WTC11 (cell line): ENCODE results near the gene SEMA6B. TPM values are rescaled to one million over a fixed set of nuclear protein-coding genes. Genes with fewer than 3 reads are reported as not detected.

ENCODE experiments used
- ATAC-seq: fragments of 200-7000 bp; cut with Tn5 transposase; 2 replicates; pipeline ENCODE4 v1.10.0; 2021; ENCODE audit warnings: mild to moderate bottlenecking, moderate library complexity
- CTCF ChIA-PET: fragments of 300-600 bp; sonication (Branson Sonifier 250); formaldehyde crosslinking; loops from one replicate; lab custom pipeline; 2021; ENCODE audit warnings: antibody characterized with exemption; lab: Charles Lee
- POLR2A ChIA-PET: fragments of 350-600 bp; sonication (Branson Sonifier 250); formaldehyde crosslinking; loops from one replicate; lab custom pipeline; 2021; ENCODE audit warnings: antibody characterized with exemption; lab: Charles Lee
- DNase-seq: peaks from one replicate; pipeline ENCODE4 v3.0.0; 2021; ENCODE audit warnings: low spot score
- H3K27ac Mint-ChIP-seq: 2 replicates; pipeline ENCODE4 v1.8.0; 2021; ENCODE audit warnings: mixed read lengths
- H3K27me3 Mint-ChIP-seq: 2 replicates; pipeline ENCODE4 v1.8.0; 2021; ENCODE audit warnings: low read depth, mild to moderate bottlenecking, moderate library complexity, mixed read lengths
- H3K36me3 Mint-ChIP-seq: 2 replicates; pipeline ENCODE4 v1.8.0; 2021; ENCODE audit warnings: mixed read lengths
- H3K4me1 Mint-ChIP-seq: 2 replicates; pipeline ENCODE4 v1.8.0; 2022; ENCODE audit warnings: mixed read lengths
- H3K4me3 Mint-ChIP-seq: 2 replicates; pipeline ENCODE4 v1.8.0; 2021; ENCODE audit warnings: mild to moderate bottlenecking, moderate library complexity, mixed read lengths
- H3K9me3 Mint-ChIP-seq: 2 replicates; pipeline ENCODE4 v1.8.0; 2021; ENCODE audit warnings: mixed read lengths
- CDX4 ChIP-seq: fragments of 250-450 bp; sonication (Bioruptor Pico); IDR thresholded peaks from 2 replicates; pipeline ENCODE4 v1.9.0; 2021; ENCODE audit warnings: moderate library complexity, mild to moderate bottlenecking, inconsistent platforms, borderline replicate concordance
- CREB1 ChIP-seq: sonication (generic); formaldehyde crosslinking; IDR thresholded peaks from 2 replicates; pipeline ENCODE4 v1.8.0; 2023; ENCODE audit warnings: mild to moderate bottlenecking, missing genetic modification reagents
- ELF4 ChIP-seq: sonication (generic); formaldehyde crosslinking; IDR thresholded peaks from 2 replicates; pipeline ENCODE4 v1.8.1; 2022; ENCODE audit warnings: low read depth, mild to moderate bottlenecking, moderate library complexity, missing genetic modification reagents
- EMX1 ChIP-seq: fragments of 250-450 bp; sonication (Bioruptor Pico); IDR thresholded peaks from 2 replicates; pipeline ENCODE4 v1.8.0; 2021; ENCODE audit warnings: mild to moderate bottlenecking
- KAT7 ChIP-seq: sonication (generic); formaldehyde crosslinking; IDR thresholded peaks from 2 replicates; pipeline ENCODE4 v1.8.1; 2023; ENCODE audit warnings: missing genetic modification reagents, mild to moderate bottlenecking, borderline replicate concordance
- MAX ChIP-seq: sonication (generic); formaldehyde crosslinking; IDR thresholded peaks from 2 replicates; pipeline ENCODE4 v1.8.0; 2022; ENCODE audit warnings: mild to moderate bottlenecking, missing genetic modification reagents
- NFATC4 ChIP-seq: fragments of 250-450 bp; sonication (Bioruptor Pico); IDR thresholded peaks from 2 replicates; pipeline ENCODE4 v1.9.0; 2021; ENCODE audit warnings: mild to moderate bottlenecking
- OVOL2 ChIP-seq: fragments of 250-450 bp; sonication (Bioruptor Pico); IDR thresholded peaks from 2 replicates; pipeline ENCODE4 v1.9.0; 2021; ENCODE audit warnings: mild to moderate bottlenecking, borderline replicate concordance
- PRRX2 ChIP-seq: fragments of 250-450 bp; sonication (Bioruptor Pico); IDR thresholded peaks from 2 replicates; pipeline ENCODE4 v1.8.0; 2021; ENCODE audit warnings: mild to moderate bottlenecking
- RORB ChIP-seq: fragments of 250-450 bp; sonication (Bioruptor Pico); IDR thresholded peaks from 2 replicates; pipeline ENCODE4 v1.9.0; 2021; ENCODE audit warnings: mild to moderate bottlenecking
- SP1 ChIP-seq: sonication (generic); formaldehyde crosslinking; conservative IDR thresholded peaks from 2 replicates; pipeline ENCODE4 v1.8.1; 2022; ENCODE audit warnings: missing genetic modification reagents
- TCF7 ChIP-seq: sonication (generic); formaldehyde crosslinking; IDR thresholded peaks from 2 replicates; pipeline ENCODE4 v1.8.0; 2022; ENCODE audit warnings: mild to moderate bottlenecking, low read depth, missing genetic modification reagents, moderate library complexity
- TP53 ChIP-seq: sonication (generic); formaldehyde crosslinking; IDR thresholded peaks from 2 replicates; pipeline ENCODE4 v1.8.1; 2023; ENCODE audit warnings: mild to moderate bottlenecking, missing genetic modification reagents
- ZNF219 ChIP-seq: sonication (generic); formaldehyde crosslinking; IDR thresholded peaks from 2 replicates; pipeline ENCODE4 v1.8.0; 2023; ENCODE audit warnings: missing genetic modification reagents, mild to moderate bottlenecking, borderline replicate concordance
- ZNF263 ChIP-seq: sonication (generic); formaldehyde crosslinking; IDR thresholded peaks from 2 replicates; pipeline ENCODE4 v1.8.1; 2022; ENCODE audit warnings: low read depth, mild to moderate bottlenecking, moderate library complexity, missing genetic modification reagents
- ZNF396 ChIP-seq: fragments of 250-450 bp; sonication (Bioruptor Pico); IDR thresholded peaks from 2 replicates; pipeline ENCODE4 v1.8.0; 2021; ENCODE audit warnings: mild to moderate bottlenecking, moderate library complexity, borderline replicate concordance
- ZNF425 ChIP-seq: fragments of 250-450 bp; sonication (Bioruptor Pico); conservative IDR thresholded peaks from 2 replicates; pipeline ENCODE4 v1.9.0; 2021; ENCODE audit warnings: mild to moderate bottlenecking
- ZNF512 ChIP-seq: sonication (generic); formaldehyde crosslinking; IDR thresholded peaks from 2 replicates; pipeline ENCODE4 v1.8.1; 2022; ENCODE audit warnings: missing genetic modification reagents, borderline replicate concordance
- total RNA-seq: library from RNA; stranded (reverse); gene quantifications from 3 replicates; pipeline ENCODE4 v1.2.3, GENCODE V29; 2021

Gene SEMA6B
- total RNA-seq, 1 experiment from 2014 or later: 45.1 TPM

- TF ChIP-seq NFATC4 (CRISPR knock-in tag): no peak
- no peak for TF ChIP-seq ZNF396 (CRISPR knock-in tag)
- no peak for TF ChIP-seq PRRX2 (CRISPR knock-in tag)
- TF ChIP-seq ZNF219: no peak
- no peak for TF ChIP-seq EMX1 (CRISPR knock-in tag)
- no peak for TF ChIP-seq CDX4 (CRISPR knock-in tag)
- TF ChIP-seq ZNF263 (CRISPR knock-in tag): no peak
- TF ChIP-seq, all 79 proteins: peak for 0
Measured at GRCh38 chr19:4598712-4599111, 39.2 kb upstream of the SEMA6B start (continued).

- Mint-ChIP-seq H3K9me3 (no peaks in the 10 kb centered on the region), H3K36me3 (no peaks in the 10 kb centered on the region), H3K27ac (no peak overlapping the region), H3K27me3 (peaks cover 67% of the 10 kb centered on the region), H3K4me1 (peaks cover 10% of the 10 kb centered on the region), H3K4me3 (peak overlapping the region; percentile 80)
- TF ChIP-seq CREB1 (CRISPR knock-in tag) (no peak), ZNF425 (CRISPR knock-in tag) (no peak), SP1 (CRISPR knock-in tag) (peak; percentile 35; the same call in 1 of the 2 replicates), RORB (CRISPR knock-in tag) (no peak), OVOL2 (no peak), TP53 (CRISPR knock-in tag) (no peak)
- ATAC-seq (peak; percentile 74), DNase-seq (peak; percentile 88)
- CTCF ChIA-PET: interaction anchor here (0.6 to 3.9 kb wide), 22 partner anchors 8 to 610 kb away, joined by 3 to 48 read pairs (median 7); partner anchors contain the start of genes PLIN5 and SH3GL1
- POLR2A ChIA-PET: interaction anchor here (0.6 to 1.1 kb wide), 2 partner anchors 11 to 13 kb away, joined by 3 read pairs; no protein-coding TSS in a partner anchor
Measured at GRCh38 chr19:4597975-4598671, 38.6 kb upstream of the SEMA6B start.

- ATAC-seq (peak; percentile 59), DNase-seq (peak; percentile 86)
- Mint-ChIP-seq H3K4me3 (peak overlapping the region; percentile 74), H3K27ac (no peak overlapping the region), H3K27me3 (peaks cover 71% of the 10 kb centered on the region), H3K36me3 (no peaks in the 10 kb centered on the region), H3K9me3 (no peaks in the 10 kb centered on the region), H3K4me1 (peaks cover 13% of the 10 kb centered on the region)
- no peak for TF ChIP-seq MAX
- no peak for TF ChIP-seq TCF7 (CRISPR knock-in tag)
- no peak for TF ChIP-seq ZNF512 (CRISPR knock-in tag)
- no peak for TF ChIP-seq ELF4 (CRISPR knock-in tag)
- TF ChIP-seq KAT7 (CRISPR knock-in tag): no peak
- CTCF ChIA-PET: interaction anchor here (0.5 to 3.9 kb wide), 24 partner anchors 8 to 970 kb away, joined by 3 to 48 read pairs (median 7); partner anchors contain the start of genes PLIN5, SH3GL1 and TINCR
- POLR2A ChIA-PET: interaction anchor here (0.6 to 1.1 kb wide), 4 partner anchors 11 to 50 kb away, joined by 3 to 6 read pairs (median 3); no protein-coding TSS in a partner anchor
Measured at GRCh38 chr19:4597278-4597974, 37.9 kb upstream of the SEMA6B start.
